NCI-H146 treated with DMSO at 0.1 percent for 48 hours (cell line): ENCODE results near the gene UPF3A.
"Not testable (repeated sequence)": the region's sequence is repeated elsewhere in the genome, so short reads cannot be mapped to it uniquely, and the experiment has no call there.

Experiments
- DNase-seq: peaks from one replicate; lab custom pipeline; 2025; ENCODE audit not compliant: unreplicated experiment; lab: John Stamatoyannopoulos, UW

The UPF3A gene, protein sequence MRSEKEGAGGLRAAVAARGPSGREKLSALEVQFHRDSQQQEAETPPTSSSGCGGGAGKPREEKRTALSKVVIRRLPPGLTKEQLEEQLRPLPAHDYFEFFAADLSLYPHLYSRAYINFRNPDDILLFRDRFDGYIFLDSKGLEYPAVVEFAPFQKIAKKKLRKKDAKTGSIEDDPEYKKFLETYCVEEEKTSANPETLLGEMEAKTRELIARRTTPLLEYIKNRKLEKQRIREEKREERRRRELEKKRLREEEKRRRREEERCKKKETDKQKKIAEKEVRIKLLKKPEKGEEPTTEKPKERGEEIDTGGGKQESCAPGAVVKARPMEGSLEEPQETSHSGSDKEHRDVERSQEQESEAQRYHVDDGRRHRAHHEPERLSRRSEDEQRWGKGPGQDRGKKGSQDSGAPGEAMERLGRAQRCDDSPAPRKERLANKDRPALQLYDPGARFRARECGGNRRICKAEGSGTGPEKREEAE

GRCh38 chr13:114281351-114282040, at the start of gene UPF3A:
Gene UPF3A, plus strand, starts transcription at chr13:114281601. Its CDS starts 39 bp downstream, at chr13:114281640.
- peak; percentile 85 for DNase-seq

- DNase-seq, result no peak
These were observed 49.5 kb upstream of the UPF3A start for GRCh38 chr13:114231886-114232285.

- no peak for DNase-seq
These were observed 47.1 kb upstream of the UPF3A start for GRCh38 chr13:114234266-114234644.

DNA sequence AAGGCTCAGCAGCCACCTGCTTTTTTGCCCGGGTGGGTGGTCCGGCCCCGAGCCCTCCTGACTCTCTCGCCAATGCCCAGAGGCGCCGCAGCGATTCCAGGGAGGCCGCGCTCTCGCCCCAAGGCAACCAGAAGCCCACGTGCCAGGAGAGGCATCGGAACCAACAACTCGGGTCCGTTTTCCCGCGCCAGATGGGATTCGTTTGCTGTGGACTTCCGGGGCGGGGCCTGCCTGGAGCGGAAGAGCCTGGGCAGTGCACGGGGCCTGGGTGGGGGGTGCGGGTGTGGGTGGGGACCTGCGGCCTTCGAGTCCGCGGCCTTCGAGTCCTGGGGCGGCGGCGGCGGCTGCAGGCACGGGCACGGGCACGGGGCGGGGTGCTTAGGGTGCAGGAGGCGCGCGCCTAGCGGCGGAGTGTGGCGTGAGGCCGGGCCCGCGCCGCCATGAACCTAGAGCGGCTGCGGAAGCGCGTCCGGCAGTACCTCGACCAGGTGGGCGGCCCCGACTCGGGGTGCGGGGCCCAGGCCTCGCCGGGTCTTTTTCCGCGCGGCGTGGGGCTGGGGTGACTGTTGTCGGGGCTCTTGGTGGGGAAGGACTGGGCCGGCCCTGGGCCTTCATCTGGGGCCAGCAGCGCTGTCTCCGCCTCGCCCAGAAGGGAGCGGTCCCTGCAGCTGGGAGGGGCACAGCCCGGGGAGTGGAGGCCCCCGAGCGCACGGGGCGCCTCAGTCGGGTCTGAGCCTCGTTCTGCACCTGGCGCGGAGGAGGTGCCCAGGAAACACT, 46.6 kb upstream of the UPF3A start, which contains the start of gene CDC16:
CDC16 (plus strand) TSS at position 253 of the 777 bp plus-strand sequence; CDS start at position 441, 188 bp downstream.
- DNase-seq, result peak; percentile 83

- DNase-seq, result no peak
These were observed 45.7 kb upstream of the UPF3A start for GRCh38 chr13:114235697-114236096.

DNA sequence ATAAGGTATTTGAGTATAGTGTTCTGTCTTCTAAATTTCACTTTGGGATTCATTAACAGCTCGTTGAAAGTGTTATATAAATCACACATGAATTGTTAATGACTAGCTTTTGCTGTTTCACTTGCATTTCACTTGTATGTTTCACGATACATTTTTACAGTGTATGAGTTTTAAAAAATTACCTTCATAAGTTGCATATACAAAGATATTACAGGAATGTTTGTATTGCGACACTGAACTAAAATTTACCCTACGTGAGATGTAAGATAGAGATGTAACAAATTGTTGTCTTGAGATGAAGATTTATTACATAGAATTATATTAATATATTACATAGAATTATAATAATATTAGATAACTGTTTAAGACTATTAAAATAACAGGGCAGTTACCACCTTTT, 45.2 kb upstream of the UPF3A start:
- DNase-seq, result no peak

DNA sequence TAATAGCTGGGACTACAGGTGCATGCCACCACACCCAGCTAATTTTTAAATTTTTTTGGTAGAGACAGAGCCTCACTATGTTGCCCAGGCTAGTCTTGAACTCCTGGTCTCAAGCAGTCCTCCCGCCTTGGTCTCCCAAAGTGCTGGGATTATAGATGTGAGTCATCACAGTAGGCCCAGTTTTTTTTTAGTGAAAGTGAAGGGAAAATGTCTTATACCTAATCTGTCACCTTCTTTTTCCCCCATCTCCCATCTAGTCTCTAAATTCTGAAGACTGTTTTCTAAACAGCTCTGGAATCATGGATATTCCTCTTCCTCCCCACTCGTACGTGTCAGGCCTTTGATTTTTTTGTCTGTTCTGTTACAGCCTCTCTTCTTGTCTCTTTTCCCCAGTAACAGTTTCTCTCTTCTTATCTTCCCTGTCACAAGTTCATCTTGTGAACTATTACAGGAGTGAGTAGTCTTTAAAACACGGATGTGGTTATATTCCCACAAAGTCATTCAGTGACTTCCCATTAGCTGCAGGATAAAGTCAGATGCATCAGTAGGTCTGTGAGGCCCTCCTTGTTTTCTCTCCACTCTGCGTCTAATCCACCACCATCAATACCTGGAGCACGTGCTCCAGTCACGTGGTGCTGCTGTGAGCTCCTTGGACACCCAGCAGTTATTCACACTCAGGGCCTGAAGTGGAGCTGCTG, 43.8 kb upstream of the UPF3A start:
- DNase-seq, result no peak

DNA sequence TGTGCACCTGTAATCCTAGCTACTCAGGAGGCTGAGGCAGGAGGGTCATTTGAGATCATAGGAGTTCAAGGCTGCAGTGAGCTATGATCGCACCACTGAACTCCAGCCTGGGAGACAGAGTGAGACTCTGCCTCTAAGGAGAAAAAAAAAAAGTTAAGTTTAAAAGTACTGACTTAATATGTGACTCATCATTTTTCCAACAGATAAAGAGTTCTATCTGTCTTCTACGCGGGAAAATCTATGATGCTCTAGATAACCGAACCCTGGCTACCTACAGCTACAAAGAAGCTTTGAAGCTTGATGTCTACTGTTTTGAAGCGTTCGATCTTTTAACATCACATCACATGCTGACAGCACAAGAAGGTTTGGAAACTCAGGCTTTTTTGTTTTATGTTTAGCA, 39.5 kb upstream of the UPF3A start:
- no peak for DNase-seq

DNA sequence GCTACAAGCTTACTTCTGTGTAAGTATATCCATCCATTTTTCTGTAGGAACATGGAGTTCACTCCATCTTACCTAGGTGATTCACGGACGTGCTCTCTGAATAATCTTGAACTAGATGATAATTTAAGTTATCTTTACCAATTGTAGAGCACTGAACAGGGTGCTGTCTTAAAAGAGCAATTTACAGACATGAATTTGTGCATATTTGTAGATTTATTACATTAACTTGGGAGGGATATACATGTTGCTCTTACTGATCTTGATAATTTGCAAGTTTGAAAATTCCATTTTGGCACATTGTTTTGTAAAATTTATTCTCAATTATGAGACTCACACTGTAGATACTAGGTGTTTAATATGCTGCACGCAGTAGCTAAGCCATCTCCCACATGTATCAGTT, 37.4 kb upstream of the UPF3A start:
- DNase-seq, result no peak

- no peak for DNase-seq
These were observed 36.8 kb upstream of the UPF3A start for GRCh38 chr13:114244637-114245036.

GRCh38 chr13:114248011-114248410, 33.4 kb upstream of the UPF3A start:
- DNase-seq, result no peak

DNA sequence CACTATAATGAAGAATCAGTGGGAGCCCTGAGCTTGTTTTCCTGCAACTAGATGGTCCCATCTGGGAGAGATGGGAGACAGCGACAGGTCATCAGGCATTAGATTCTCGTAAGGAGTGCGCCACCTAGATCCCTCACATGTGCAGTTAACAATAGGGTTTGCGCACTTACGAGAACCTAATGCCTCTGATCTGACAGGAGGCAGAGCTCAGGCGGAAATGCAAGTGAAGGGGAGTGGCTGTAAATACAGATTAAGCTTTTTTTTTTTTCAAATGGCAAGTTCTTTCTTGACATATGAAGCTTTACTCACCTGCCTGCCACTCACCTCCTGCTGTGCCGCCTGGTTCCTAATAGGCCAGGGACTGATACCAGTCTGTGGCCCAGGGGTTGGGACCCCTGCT, 32.3 kb upstream of the UPF3A start:
- DNase-seq, result peak; percentile 89

- not testable (repeated sequence) for DNase-seq
These were observed 29.6 kb upstream of the UPF3A start for GRCh38 chr13:114251639-114252440.

DNA sequence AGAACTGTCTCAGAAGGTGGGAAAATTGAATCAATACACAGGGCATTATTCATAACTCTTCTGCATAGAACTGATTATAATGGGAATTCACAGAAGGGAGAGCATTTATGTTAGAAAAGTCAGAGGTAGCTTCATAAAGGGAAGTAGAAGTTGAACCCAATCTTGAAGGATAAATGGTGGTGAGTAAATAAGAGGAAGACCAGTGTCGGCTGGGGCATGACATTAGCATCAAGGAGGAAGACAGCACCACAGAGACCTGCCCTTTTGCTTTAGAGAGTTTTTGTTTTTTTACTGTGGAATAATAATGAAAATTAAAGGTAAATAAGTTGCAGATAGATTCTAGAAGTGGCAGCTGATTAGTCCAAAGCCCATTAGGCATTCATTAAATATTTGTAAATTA, 24.9 kb upstream of the UPF3A start:
- DNase-seq, result no peak

DNA sequence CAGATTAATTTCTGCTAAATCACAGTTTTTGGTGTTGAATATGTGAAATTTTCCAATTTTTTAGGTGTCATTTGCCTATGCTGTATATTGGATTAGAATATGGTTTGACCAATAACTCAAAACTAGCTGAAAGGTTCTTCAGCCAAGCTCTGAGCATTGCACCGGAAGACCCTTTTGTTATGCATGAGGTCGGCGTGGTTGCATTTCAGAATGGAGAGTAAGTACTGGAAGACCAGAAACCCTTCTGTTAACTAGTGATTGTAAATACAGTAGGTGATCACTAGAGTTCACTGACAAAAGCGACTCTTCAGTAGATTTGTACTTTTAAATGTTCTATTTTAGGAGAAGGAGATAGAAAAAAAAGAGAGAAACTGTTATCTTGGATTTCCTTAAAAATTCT, 24.4 kb upstream of the UPF3A start:
- no peak for DNase-seq

GRCh38 chr13:114258589-114258988, 22.8 kb upstream of the UPF3A start:
- peak; percentile 28 for DNase-seq

GRCh38 chr13:114259374-114259773, 22.0 kb upstream of the UPF3A start:
- DNase-seq, result no peak

GRCh38 chr13:114259974-114260373, 21.4 kb upstream of the UPF3A start:
- peak; percentile 96 for DNase-seq

DNA sequence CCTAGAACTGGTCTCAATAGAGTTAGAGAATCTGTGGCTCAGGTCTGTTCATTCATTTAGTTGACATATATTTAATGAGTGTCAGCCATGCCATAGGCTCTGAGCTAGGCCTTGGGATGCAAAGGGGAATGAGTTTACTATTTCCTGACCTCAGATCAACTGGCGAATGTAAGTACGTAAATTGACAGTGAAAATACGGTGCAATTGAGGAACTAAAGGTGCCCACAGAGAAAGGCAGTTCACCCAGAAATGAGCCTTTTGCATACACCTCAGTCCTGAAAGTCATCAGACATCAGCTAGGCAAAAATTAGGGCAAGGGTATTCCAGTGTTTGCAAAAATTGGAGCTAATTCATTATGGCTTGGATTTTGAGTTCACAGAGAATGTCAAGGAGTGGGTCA, 20.6 kb upstream of the UPF3A start:
- no peak for DNase-seq
